DOHH2 (cell line): ENCODE results near the gene CYP1A1.

Experiments used
- EZH2phosphoT487 ChIP-seq: fragments of 200-600 bp; sonication (generic); IDR thresholded peaks from 2 replicates; pipeline ENCODE4 v1.6.1; 2017; ENCODE audit warnings: borderline replicate concordance, mild to moderate bottlenecking, antibody characterized with exemption, low read length, moderate library complexity, mixed read lengths
- TF ChIP-seq, protein P1 (sequence below): fragments of 200-600 bp; sonication (generic); IDR thresholded peaks from one replicate; pipeline ENCODE4 v1.5.1; 2014; ENCODE audit warnings: antibody characterized with exemption, mild to moderate bottlenecking, low read depth, low read length; ENCODE audit not compliant: poor library complexity, severe bottlenecking

DNA sequence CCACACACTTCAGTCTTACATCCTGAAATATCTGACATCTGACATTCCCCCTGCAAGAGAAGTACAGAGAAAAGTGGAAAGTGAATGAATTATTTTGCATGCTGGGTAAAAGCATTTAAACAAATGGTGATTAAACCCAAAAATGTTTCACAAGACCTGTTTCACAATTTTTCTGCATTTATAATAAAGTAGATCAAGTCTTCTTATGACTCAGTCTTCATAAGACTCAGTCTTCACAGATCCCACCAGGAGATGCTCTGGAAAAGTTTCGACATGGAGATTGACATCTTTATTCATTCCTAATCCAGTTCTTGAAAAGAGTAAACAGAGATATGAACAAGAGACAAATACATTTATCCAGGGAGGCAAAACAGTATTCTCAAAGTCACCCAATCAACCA is 16.3 kb downstream of the CYP1A1 start:
- TF ChIP-seq, protein P1, sequence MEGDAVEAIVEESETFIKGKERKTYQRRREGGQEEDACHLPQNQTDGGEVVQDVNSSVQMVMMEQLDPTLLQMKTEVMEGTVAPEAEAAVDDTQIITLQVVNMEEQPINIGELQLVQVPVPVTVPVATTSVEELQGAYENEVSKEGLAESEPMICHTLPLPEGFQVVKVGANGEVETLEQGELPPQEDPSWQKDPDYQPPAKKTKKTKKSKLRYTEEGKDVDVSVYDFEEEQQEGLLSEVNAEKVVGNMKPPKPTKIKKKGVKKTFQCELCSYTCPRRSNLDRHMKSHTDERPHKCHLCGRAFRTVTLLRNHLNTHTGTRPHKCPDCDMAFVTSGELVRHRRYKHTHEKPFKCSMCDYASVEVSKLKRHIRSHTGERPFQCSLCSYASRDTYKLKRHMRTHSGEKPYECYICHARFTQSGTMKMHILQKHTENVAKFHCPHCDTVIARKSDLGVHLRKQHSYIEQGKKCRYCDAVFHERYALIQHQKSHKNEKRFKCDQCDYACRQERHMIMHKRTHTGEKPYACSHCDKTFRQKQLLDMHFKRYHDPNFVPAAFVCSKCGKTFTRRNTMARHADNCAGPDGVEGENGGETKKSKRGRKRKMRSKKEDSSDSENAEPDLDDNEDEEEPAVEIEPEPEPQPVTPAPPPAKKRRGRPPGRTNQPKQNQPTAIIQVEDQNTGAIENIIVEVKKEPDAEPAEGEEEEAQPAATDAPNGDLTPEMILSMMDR: no peak
- TF ChIP-seq EZH2phosphoT487: no peak
